HG03439 (cell line): ENCODE data around the gene ADORA1.

ENCODE experiments used
- ATAC-seq: cut with Tn5 transposase; IDR thresholded peaks from one replicate; pipeline ENCODE4 v1.9.1; 2021; ENCODE audit warnings: mild to moderate bottlenecking, moderate library complexity; ENCODE audit not compliant: unreplicated experiment

Gene ADORA1

DNA sequence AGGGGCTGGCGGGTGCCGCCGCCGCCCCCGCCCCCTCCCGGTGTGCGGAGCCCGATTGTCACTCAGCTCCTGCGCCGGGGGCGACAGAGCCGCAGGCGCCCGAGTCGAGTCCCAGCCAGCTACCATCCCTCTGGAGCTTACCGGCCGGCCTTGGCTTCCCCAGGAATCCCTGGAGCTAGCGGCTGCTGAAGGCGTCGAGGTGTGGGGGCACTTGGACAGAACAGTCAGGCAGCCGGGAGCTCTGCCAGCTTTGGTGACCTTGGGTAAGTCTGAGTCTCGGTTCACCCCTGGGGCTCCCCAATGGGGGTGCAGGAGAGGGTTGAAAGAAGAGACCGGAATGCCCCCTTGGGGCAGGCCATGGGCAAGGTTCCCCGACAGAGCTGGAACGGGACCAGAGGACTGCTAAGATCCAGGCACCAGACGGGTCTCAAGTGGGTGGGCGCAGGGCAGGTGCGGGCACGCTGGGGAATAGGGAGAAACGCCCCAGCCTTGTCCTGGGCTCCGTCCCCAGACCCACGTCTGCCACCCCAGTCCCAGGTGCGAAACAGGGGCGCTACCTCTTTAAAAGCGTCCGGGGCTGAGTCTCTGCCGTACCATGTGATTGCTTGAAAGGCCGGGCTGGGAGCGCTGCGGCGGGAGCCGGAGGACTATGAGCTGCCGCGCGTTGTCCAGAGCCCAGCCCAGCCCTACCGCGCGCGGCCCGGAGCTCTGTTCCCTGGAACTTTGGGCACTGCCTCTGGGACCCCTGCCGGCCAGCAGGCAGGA is at the start of gene ADORA1:
TSS of gene ADORA1 (plus strand) at position 61 of the 765 bp plus-strand sequence. CDS start 1,116 bp downstream, outside the sequence.
- no peak for ATAC-seq

DNA sequence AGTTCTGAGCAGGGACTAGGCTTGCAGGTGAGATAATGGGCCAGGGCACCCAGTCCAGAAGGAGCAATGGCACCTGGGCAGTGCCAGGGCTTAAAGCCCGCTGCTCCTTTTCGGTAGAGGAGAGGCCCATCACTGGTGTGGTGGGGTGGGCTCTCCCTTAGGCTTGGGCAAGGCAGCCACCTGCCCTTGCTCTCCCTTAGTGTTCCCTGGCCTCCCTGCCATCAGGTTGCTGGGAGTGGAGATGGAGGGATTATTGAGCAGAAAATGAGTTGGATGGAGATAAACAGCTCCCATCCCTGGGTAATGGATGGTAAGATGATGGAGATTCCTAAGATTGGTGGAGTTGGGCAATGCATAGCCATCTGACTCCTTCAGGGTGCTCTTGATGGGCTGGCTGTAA is 49.6 kb upstream of the ADORA1 start:
- ATAC-seq = no peak

DNA sequence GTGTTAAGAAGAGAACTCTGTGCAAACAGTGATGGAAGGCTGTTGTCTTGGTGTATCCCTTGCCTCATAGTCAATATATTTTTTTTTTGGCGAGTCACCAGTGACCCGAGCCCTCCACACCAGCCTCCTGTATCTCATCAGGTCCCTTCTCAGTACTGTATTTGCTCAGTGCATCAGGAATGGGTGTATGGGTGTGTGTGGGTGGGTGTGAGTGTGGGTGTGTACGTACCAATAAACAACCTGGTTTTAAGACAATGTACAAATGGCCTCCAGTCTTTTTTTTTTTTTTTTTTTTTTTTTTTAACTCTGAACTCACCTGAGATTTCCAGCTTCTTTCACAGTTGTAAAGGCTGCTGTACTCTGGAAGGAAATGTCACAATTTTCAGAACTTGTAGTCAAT is 49.0 kb upstream of the ADORA1 start:
- ATAC-seq = no peak

DNA sequence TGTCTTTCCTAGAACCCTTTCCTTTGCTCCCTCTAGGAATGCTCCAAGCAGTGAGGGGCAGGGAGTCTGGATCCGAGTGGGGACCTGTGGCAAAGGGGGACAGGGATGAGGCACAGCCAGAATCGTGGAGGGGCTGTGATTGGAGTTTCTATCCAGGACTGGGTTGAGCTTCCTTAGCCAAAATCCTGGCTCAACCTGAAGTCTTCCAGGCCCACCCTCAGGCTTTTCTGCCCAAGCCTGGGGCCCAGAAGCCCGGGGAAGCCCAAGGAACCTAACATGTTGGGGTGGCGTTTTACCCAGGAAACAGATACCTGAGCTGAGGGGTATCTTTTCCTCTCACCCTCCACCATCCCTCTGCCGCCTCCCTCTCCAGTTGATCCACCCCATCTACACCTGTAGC is 47.1 kb upstream of the ADORA1 start:
- ATAC-seq = no peak

DNA sequence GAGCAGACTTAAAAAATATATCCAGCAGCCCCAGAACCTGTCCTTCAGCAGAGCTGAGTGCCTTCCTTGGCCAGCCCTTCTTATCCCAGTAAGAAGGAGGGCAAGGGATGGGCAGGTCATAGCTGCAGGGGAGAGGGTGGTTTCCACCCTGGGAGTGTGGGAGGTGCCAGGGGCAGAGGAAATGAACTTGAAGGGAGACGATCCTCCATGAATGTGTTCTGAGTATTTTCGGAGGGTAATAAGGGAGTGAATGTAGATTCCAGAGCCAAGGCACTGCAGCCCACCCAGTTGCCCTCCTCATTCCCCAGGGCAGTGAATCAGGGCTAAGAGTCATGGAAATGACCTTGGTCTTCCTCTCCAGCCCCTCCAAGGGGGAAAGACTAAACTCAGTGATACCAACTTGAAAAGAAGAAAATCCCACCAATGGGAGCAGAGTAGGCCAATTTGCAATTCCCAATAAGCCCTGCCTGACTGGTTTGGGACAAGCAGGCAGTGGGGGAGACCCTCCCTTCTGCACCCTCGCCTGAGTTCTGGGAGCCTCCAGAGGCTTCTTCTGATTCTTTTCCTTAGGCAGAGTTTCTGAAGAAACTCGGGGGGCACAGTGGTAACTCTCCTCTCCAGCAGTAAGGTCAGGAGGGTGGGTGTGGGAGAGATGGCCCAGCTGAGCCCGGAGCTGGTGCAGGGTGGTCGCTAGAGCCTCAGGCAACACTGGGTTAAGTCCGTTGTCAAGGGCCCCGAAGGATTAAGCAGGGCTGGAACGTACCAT is 45.9 kb upstream of the ADORA1 start:
- ATAC-seq = no peak

DNA sequence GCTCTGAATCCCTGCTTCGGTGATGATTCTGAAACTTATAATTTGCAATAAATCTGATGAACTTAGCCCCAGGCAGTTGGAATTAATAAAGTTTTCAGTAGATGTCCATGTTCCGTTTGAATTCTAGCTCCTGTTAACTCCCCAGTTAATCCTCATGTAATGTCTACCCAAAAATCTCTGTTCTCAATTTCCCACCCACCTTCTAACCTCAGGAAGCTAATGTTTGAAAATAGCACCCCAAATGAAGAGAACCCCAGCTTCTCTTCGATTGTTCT is 45.4 kb upstream of the ADORA1 start:
- ATAC-seq = no peak

DNA sequence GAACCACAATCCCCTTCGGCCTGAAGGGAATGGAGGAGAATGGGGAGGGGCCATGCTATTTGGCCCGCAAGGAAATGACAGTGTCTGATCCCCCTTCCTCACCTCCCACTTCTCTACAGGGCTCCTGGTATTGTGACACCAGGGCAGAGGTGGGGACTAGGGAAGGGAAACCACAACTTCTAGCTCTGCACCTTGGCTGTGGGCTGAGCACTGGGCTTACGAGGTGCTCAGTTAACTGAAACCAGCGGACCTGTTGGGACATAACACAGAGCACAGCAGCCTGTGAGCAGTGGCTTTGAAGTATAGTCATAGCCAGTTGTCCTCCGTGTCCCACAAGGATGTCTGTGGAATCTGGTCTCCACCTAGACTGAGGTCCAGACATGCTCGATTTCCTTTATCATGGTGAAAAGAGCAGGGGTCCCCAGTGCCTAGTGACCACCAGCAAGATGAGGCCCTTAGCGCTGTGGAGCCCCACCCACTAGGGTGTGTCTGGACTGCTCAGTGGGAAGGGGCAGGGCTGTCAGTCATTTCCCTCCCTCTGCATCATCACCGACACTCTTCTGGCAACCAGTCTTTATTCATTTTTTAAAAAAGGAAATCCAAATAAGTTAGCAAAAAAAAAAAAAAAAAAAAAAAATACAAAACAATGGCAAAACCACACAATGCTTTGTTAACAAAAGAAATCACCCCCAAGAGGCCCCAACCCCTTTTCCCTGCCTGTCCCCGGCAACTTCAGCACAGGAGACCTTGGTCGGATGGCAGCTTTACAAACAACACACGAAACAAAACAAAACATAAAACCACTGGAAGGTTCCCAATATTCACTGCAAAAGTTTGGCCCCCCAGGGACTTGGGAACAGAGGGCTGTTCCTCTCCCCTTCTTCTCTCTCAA is 44.7 kb upstream of the ADORA1 start:
- no peak for ATAC-seq

DNA sequence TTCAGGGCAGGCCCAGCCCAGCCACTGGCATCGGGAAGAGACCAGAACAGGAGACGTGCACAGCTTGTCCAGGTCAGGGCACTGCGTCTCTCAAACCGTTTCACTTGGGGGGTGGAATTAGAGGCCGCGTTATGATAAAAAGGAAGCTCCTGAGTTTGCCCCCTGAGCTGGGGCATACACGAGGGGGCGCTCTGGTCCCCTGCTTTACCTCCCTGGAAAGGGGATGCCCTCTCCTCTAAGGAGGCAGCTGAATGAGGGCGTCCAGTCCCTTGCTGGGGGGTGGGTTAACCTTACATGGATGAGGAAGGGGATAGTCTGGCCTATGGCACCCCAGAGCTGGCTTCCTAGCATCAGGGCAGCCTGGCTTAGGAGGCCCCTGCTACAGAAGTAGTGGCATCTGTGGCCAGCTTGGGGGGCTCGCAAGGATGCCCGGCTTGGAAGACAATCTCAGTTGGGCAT is 44.0 kb upstream of the ADORA1 start:
- no peak for ATAC-seq

DNA sequence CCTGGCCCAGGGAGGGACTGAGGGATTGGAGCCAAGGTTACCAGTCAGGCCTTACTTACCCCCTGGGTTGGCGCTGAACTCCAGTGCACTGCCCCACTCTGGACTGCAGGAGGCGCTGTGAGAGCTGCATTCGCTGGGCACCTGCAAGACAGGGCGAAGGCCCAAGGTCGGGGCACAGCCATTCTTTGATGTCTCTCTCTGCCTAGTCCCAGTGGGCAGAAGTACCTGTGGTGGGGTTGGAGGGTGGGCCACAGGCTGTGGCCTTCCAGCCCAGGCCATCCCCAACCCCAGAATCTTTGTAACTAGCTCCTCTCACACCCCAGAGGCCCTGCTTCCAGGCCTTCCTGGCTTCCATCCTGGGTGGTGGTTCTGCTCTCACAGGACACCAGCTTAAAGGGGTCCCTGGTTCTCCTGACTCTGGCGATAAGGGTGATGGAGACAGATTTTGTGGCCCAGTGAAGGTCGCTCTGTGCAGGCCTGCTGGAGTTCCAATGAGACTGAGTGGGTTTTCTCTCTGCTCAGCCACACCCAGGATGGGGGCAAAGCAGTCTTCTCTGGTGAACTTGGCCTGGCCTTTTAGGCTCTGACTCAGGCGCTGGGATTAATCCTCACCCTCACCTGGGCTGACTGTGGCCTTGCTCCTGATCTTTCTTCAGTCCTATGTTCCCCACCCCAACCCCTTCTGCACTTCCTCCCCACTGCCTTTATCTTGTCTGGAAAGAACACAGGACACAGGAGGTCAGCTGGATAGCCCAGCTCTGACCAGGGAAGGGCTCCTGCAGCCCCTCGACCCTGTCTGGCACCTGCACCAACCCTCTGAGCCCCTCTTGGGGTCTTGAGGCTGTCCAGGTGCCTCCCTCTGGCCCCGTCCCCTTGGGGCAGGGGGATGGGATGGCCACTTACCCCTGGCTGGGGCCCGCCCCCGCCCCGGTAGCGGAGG is 42.7 kb upstream of the ADORA1 start:
- ATAC-seq = no peak

DNA sequence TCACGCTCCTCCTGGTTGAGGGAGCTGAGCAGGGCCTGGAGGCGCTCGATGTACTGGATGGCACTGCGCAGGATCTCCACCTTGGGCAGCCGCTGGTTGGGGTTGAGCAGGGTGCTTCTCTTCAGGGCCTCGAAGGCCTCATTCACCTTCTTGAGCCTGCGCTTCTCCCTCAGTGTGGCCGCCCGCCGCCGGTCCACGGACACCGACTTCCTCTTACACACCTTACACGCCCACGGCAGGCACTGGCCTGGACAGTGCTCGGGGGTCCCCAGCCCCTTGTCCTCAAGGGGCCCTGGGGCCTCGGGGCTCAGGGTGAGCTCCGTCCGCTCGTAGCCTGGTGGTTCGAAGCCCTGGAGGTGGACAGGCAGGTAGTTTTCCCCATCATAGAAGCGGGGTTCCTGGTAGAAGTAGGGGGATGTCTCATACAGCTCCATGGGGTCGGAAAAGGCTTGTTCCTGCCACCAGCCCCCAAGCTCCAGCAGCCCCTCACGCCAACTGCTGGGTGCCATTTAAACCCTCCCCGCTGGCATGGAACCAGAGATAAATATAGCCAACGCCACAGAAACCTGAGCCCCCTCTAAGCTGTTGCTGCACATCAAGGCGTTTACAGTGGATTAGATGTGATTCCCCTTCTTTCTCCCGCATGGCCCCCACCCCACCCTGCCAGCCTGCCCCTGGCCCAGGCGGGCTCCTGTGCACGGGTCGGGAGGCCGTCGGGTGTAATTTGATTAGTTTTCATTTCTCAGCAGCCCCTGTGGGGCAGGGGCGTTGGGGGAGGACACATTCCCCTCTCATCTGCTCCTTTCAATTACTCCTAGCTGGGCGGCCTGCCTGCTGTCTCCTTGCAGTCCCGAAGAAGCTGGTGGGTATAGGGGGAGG is 41.8 kb upstream of the ADORA1 start, which contains the start of gene MYOG:
TSS of gene MYOG (minus strand) at position 485 of the 879 bp plus-strand sequence. CDS start at position 434, 51 bp downstream.
- ATAC-seq = no peak

DNA sequence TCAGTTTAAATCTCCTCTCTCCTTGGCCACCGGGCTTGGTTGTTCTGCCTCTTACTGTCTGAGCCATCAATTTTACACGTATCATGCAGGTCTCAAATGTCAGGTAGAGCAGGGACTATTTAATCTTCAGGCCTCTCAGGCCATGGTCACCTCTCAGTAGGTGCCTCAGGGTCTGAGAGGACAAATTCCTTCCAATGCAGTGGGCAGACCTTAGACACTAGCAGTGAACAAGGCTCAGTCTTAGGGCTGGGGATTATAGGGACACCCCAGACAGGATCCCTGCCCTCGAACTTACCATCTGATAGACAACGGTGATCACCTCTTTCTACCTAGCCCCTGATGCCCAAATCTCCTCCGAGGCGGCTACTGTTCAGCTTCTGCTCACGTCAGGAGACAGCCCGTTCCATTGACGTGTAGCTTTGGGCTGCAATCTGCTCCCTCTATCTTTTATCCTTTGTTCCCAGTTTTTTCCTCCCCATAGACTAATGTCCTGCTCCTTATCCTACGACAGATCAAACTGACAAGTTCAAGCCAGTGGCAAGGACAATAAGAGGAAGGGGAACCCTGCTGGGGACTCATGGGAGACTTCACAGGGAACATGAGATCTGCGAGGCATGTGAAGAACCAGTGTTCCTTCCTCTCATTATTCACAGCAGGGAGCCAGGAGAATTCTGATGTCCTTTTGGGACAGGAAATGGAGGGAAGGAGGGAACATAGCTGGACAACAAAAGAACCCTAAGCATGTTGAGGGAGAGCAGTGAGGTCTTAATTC is 40.3 kb upstream of the ADORA1 start:
- ATAC-seq = no peak

DNA sequence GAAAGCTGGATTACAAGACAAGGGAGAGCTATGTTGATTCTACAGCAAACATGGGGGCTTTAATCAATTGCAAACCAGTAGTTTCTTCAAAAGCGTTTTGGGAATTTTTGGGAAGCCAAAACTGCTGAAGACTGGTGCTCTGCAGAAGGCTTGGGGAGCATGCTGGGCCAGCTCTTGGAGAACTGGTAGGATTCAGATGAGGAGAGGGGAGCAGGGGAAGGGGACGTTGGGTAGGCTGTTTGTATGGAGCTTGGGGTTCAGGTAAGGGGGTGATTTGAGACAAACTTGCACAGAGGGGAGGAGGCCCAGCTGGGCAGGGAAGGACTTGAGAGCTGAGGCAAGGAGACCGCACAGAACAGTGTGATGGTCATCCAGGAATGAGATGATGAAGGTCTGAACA is 39.1 kb upstream of the ADORA1 start:
- ATAC-seq = no peak

DNA sequence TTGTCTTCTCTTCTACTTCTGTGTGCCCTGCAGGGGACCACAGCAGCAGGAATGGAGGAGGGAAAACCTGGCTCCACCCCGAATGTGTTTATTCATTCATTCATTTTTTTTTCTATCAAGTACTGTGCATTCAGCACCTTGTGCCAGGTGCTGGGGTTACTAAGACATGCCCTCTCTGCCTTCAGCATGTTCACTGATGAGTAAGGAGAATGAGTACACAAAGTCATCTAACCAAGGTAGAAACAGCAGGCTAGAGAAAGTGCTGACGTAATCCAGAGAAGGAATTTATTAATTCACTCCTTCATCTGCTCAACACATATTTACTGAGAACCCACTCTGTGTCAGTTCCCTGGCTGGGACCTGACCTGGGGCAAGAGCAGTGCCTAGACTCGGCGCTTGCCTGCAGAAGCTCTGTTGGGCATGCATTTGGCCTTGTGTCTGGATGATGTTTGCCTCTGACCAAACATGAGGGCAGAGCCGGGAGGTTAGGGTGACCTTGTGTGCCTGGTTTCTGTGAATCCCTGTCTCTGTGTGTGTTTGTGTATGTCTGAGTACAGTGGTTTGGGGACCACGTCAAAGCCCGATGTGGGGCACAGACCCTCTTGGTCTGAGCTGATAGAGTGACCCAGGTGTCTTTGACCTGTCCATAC is 38.4 kb upstream of the ADORA1 start:
- ATAC-seq = no peak

DNA sequence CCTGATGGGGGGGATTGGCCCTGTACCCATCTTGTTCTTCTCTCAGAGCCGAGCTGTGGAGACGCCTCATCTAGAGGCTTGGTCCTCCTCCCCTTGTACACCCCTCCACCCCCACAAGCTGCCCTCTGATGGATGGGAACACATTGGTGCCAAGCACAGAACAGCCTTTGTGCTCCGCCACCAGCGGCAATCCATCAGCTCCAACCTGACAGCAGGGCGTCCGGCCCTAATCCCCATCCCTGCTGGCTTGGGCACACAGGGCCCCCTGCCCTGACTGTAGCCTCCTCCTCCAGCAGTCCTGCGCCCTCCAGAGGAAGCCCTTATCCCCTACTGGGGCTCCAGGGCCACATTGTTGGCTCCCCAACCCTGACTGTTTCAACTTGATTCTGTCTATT is 37.9 kb upstream of the ADORA1 start:
- ATAC-seq = no peak

DNA sequence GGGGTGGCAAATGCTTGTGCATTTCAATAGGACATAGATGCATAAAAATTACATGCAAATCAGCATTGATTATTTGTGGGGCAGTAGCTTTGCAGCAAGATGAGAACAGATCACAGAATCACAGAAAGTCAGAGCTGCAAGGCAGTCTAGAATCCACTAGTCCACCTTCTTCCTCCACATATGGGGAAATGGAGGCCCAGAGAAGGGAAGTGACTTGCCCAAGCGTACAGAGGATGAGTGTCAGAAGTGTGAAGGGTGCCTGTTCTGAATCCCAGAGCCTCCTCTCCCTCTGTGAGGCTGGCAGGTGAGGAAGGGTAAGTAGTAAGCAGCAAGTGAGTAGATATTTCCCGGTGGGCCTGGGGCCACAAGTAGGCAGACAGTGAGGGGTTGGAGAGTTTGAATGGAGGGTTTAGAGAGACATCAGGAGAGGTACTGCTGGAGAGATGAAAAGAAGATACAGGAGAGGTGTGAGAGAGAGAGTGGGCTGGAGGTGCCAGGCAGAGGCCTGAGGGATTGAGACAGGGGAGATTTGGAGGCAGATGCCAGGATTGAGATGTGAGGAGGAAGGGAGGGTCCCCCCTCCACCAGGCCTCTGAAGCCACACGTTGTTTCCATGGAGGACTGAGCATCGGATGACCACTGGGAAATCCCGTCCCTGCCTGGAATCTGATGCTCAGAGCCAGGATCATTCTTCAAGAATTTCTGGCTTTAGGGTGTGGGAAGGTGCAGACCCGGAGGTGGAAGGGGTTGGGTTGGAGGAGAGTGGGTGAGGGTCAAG is 36.9 kb upstream of the ADORA1 start:
- no peak for ATAC-seq

DNA sequence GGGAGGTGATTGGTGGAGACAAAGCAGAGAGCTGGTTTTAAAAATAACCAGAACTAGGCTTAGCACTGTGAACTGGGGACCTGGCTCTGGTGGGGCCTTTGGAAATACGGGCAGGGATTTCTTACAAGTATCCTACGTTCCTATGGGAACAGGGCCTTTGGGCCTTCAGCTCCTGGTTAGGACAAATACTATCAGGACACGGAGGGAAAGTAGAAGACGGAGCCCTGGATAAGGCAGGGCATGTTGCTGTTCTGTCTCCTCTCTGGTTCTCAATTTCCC is 36.4 kb upstream of the ADORA1 start:
- no peak for ATAC-seq

DNA sequence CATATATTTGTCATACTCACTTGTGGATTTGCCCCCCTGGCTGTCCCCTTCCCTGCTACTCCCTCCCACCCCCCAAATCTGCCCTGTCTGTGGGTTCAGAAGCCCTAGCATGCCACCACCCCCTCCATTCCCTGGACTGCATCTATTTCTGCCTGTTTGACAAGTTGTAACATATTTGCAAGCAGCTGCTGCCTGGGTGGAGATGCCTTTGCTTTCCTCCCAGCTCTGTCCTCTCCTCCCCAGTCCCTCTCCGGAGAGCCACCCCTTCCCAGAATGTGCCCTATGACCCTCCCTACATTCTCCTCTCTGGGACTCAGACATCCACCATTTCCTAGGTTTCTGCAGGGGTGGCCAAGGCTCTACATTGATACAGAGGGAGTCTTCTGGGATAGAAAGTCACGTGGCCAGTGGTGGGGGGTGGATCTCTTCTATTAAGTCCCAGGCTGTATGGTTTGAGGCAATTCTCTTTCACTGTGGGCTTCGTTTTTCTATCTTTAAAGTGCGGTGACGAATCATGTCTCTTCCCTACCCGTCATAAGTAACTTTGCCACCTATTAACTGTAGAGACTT is 35.7 kb upstream of the ADORA1 start:
- no peak for ATAC-seq
